Activated T-helper 9 cell treated with anti-CD3 and anti-CD28 coated beads, Interleukin-2, amount 50 U/mL, for 16 hours (primary cell): ENCODE results near the gene TDRD7.
"Not testable (repeated sequence)": the region's sequence is repeated elsewhere in the genome, so short reads cannot be mapped to it uniquely, and the experiment has no call there.

ENCODE experiments used
- DNase-seq: peaks from one replicate; pipeline ENCODE4 v3.0.0-alpha.2; 2020; ENCODE audit warnings: low read depth

The TDRD7 gene

DNA sequence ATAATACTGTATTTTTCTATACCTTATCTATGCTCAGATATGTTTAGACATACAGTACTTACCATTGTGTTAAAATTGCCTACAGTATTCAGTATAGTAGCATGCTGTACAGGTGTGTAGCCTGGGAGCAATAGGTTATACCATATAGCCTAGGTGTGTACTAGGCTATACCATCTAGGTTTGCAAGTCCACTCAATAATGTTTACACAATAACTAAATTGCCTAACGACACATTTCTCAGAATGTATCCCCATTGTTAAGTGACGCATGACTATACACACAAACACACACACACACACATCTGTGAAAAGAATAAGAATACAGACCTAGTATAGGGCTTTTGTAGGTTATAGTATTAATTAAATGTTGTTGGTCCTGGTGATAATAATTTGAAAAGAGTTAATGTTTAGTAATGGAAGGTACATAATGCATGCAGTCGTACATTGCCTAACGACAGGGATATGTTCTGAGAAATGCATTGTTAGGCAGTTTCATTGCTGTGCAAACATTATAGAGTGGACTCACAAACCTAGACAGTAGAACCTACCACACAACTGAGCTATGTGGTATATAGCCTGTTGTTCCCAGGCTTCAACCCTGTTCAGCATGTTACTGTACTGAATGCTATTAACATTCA lies 13.6 kb downstream of the TDRD7 start:
- no peak for DNase-seq

DNA sequence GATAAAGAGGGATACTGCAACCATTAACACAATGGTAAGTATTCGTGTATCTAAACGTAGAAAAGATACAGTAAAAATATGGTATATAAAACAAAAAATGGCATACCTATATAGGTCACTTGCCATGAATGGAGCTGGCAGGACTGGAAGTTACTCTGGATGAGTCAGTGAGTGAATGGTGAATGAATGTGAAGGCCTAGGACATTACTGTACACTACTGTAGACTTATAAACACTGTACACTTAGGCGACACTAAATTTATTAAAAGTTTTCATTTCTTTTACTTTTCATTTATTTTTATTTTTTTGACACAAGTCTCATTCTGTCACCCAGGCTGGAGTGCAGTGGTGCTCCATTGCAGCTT lies 14.1 kb downstream of the TDRD7 start:
- DNase-seq, result no peak

DNA sequence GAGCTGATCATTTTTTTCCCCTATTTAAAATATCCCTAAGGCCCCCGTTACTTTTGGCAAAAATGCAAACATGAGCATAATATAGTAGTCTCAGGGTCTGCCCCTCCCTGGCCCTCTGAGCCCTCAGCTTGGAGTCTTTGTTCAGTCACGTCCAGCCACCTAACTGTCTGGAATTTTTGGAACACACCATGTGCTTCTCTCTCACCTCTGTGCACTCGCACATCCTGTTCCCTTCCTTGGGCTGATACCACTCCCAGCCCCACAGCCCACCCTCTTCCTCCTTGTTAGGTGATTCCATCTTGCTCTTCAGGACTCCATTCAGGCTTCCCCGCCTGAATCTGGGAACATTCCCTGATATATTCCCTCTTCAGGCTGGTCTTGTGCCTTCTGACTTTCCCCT lies 16.0 kb downstream of the TDRD7 start:
- no peak for DNase-seq

DNA sequence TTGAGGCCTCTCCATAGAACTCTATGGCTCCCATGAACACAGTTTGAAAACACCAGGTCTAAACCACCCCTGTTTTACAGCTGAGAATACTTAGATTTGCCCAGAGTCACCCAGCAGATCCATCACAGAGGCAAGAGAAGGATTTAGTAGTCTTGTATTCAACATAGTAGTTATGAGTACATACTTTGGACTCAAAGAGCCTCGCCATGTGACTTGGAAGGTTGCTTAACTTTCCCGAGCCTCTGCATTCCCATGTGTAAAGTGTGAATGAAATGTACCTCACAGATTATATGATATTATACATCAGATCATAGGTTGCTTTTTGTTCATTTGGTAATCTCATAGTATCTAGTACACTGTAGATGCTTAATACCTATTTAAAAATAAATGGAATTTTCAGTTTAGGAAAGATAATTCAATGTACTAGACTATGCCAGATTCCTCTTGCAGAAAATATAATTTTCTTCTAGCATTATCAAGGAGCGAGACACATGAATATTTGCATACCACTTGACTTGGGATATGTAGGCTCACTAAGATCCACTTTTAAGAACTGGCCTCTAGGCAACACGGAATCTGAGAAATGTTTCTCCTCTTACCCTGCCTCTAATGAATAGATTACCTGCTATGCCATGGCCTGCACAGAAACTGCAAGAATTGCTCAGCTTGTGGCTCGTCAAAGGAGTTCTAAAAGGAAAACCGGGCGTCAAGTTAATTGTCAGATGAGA lies 18.6 kb downstream of the TDRD7 start:
- no peak for DNase-seq

DNA sequence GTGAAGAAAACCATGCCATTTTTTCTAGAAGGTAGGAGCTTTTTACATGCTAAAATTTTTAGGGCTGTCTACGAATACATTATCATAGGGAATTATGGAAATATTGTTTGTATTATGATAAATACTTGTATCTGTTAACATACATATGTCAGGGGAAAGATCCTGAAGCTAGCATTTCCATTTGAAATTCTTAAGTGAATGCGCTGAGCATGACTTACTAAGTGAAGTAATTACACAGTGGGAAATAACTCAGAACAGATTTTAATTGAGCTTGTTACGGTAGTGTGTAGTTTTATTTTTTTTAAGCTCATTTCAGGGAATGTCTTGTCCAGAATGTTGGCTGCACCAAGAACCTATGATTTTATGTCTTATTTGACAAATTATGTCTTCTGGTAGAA lies 19.1 kb downstream of the TDRD7 start:
- DNase-seq, result no peak

DNA sequence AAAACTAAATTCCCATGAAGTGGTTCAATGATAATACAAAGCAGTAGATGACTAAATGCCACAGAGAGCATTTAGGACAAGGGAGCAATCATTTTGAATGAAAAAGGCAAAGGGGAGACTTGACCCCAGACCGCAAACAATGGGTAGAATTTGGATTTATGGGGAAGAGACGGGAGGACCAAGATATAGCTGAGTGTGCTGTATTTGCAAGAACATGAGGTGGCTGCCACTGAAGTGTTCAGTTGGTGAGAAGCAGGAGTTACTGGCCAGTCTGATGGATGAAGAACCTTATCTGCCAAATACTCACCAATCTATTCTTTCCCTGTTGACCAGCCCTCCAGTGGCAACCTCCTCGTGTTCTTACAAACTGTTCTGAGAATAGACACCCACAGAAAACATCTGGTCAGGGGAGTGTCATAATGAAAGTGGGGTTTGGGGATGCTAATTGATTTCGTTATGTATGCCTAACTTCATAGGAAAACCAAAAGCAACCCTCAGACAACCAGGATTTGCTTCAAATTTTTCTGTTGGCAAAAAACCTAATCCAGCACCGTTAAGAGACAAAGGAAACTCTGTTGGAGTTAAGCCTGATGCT lies 19.8 kb downstream of the TDRD7 start:
- no peak for DNase-seq

DNA sequence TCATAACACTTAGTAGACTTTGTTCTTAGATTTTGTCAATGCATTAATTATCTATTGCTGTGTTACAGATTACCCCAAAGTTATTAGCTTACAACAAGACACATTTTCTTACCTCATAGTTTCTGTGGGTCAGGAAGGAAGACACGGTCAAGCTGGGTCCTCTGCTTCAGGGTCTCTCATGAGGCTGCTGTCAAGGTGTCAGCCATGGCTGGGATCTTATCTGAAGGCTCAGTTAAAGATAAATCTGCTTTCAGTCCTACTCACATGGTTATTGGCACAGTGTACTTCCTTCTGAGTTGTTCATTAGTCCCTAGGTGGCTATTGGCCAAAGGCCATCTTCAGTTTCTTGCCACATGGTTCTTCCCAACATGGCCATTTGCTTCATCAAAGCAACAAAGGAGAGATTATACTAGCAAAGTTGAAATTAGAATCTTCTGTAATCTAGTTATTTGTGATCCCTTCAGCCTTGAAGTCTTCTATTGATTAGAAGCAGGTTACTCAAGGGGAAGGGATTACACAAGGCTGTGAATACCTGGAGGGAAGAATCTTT lies 25.2 kb downstream of the TDRD7 start:
- DNase-seq, result no peak

DNA sequence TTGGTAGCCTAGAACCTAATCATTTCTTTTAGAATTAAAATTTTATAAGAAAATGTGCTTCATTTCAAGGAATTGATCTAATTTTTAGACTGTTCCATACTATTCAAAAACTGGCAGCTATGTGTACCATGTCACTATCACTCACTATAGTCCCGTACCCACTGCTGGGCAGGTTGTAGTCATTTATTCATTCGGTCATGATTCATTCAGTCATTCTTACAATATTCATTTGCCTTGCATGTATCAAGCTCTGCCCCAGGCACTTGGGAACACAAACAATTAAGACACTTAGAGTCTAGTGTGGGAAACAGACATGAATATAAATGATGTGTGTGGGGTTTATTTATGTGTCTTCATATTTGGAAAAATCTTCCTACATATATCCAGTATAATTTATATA lies 26.4 kb downstream of the TDRD7 start:
- DNase-seq, result no peak

DNA sequence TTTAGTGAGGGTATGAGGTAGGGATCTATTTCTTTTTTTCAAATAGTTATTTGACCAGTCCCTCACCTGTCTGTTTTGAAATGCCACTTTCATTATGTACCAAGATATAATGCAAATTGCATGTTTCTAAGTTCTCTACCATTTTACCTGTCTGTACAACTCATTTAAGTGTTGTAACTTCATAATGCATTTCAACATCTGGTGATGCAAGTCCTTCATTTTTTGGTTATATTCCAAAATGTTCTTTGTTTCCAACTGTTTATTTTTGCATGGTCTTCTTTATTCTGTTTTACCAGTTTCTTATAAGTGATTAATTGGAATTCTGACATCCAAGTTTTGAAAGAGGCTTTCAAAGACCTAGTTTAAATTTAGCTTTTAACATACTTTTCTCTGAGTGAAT lies 26.8 kb downstream of the TDRD7 start:
- DNase-seq, result no peak

DNA sequence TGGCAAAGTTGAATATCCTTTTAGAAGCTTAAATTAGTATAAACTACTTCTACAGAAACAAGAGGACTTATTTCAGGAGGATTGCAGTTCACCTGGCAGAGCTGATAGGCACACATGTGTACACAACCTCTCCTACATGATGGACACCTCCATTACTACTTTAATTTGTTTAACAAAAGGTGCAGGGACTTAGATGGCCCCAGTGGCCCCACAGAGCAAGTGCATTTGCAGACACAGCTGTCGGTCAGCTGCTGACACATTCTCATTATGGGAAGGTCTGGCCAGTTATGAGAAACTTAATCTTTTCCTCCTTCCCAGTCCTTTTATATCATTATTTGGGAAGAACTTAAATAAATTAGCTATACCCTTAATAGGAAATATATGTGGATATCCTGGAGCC lies 28.3 kb downstream of the TDRD7 start:
- no peak for DNase-seq

DNA sequence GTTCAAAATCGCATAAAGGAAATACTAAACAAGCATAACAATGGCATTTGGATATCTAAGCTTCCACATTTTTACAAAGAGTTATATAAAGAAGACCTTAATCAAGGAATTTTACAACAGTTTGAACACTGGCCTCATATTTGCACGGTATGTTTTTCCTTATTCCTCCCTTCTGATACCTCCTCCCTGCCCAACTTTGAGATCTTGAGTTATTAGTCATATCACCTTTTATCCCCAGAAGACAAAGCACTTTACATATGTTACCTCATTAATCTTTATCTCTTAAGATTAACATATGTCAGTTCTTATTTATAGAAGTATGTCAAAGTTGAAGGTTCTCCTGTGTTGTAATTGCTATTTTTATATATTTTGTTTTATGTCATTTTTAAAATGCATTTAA lies 29.8 kb downstream of the TDRD7 start:
- DNase-seq, result no peak

DNA sequence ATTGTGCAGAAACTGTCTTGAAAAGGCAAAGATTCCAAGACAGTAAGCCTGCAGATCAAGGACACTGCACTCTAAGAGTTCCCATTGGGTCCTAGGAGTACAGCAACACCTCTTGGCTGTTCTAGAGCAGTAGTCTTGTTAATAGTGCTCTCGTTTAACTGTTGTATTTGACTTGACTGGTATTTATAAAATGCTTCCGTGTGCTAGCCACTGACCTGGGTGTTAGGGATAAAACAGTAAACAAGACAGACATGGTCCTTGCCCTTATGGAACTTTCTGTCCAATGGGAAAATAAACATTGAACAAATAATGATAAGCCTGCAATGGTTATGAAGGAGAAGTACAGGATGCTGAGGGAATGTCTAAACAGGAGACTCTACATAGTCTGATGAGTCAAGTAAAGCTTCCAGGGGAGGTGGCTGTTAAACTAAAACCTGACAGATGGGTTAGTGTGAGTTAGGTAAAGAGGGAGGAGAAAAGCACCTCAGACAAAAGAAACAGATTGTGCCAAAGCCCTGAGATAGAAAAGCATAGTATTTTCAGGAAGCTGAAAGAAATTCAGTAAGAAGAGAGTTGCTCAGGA lies 33.3 kb downstream of the TDRD7 start:
- no peak for DNase-seq

DNA sequence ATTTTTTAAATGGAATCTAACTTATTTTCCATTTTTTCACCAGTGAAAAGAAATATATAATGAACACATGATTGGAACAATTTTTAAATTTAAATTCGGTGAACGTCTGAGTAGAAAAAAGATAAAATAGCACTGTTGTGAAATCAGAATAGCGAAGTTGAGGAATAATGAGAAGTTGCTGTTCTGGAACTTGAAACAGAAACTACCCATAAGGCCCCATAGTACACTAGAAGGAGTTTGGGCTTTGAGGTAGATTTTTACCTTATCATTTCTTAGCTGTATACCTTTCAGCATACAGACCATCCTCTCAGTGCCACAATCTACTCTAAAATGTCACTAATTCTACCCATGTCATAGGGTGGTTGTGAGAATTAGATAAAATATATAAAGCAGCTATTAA lies 35.1 kb downstream of the TDRD7 start:
- no peak for DNase-seq

DNA sequence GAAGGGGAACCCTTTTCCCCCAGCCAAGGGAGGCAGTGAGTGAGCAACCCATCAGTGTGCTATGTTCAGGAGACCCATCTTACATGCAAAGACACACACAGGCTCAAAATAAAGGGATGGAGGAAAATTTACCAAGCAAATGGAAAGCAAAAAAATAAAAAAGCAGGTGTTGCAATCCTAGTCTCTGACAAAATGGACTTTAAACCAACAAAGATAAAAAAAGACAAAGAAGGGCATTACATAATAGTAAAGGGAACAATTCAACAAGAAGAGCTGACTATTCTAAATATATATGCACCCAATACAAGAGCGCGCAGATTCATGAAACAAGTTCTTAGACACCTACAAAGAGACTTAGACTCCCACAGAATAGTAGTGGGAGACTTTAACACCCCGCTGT lies 41.7 kb downstream of the TDRD7 start:
- not testable (repeated sequence) for DNase-seq

DNA sequence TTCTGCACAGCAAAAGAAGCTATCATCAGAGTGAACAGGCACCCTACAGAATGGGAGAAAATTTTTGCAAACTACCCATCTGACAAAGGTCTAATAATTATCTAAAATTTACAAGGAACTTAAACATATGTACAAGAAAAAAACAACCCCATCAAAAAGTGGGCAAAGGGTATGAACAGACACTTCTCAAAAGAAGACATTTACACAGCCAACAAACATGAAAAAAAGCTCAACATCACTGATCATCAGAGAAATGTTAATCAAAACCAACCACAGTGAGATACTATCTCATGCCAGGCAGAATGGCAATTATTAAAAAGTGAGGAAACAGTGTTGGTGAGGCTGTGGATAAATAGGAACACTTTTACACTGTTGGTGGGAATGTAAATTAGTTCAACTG lies 44.9 kb downstream of the TDRD7 start:
- DNase-seq, result not testable (repeated sequence)

DNA sequence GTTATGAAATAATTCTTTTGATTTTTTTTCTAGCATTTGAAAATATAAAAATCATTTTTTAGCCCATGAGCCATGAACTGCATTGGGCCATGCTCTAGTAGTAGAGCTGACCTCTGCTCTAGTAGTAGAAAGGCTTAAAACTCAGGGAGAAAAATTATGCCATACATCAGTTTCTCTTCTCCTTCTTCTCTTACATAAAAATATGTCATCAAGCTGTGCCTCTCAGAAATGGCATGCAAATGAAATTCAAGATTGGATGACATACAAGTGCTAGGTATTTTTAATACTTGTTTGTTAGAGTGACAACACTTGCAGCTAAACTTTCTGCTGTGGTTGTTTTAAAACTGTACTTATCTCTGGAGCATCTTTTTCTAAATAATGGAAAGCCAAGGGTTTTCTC lies 47.4 kb downstream of the TDRD7 start:
- DNase-seq, result no peak

DNA sequence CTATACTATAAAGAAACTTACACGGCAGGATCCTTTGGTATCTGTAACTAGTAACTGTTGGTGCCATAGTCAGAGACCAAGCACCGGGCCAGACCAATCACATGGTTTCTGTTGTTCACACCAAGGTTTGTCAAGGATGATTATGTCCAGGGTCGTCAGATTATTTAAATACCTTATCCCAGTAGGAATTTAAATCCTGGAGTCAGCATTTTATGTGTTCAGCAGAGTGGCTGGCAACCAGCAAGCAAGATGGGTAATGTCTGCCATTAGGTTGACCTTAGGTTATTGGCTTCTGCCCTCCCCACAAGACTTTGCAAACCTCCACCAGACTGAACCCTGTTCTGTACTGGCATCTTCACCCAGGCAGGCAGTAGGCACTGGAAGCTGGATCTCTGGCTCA lies 50.3 kb downstream of the TDRD7 start:
- no peak for DNase-seq

DNA sequence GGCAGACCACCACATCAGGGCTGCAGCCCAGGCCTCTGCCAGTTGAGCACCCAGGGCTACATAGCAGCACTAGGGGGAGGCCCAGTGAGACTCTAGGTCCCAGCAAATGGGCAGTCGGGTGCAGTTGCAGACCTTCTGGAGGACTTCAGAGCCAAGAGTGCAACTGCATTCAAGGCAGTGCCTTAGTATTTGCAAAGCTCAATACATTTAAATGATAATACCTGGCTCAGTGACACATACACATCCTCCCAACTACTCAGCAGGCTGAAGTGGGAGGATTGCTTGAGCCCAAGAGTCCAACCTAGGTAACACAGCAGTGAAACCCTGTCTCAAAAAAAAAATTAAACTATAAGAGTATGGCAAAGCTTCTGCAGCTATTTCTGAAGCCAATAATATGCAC lies 51.0 kb downstream of the TDRD7 start:
- no peak for DNase-seq

DNA sequence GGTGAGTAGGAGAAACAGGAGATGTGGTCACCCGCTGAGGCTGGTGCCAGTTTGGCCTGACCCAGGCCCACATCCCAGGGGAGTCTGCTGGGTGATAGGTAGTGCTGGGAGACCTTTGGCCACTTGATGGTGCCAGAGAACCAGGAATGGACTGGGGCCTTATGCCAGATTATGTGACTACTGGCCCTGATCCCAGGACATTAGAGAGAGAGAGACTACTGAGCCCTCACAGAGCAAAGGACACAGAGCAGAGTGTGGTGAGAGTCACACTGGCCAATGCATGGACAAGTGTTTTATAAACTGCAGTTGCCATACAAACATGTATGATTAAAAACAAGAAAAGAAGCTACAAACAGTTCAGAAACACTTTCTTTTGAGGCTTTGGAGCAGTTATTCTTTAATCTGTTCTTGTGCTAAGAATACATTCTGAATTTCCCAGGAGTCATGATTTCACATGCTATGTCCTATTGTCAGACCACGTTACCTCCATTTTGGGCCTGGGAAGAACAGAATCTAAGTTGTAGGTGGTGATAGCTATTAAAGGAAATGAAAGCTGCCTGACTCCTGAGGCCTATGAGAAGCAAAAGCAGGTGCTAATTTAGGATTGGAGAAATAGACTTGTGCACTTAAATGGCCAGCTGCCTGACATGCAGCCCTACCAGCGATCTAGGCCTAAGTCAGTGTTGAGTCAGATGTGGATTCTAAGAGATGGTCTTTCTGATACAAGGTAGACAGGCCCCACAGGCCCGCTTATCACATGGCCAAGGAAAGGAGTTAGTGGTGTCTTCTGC lies 57.0 kb downstream of the TDRD7 start:
- DNase-seq, result peak; percentile 0

DNA sequence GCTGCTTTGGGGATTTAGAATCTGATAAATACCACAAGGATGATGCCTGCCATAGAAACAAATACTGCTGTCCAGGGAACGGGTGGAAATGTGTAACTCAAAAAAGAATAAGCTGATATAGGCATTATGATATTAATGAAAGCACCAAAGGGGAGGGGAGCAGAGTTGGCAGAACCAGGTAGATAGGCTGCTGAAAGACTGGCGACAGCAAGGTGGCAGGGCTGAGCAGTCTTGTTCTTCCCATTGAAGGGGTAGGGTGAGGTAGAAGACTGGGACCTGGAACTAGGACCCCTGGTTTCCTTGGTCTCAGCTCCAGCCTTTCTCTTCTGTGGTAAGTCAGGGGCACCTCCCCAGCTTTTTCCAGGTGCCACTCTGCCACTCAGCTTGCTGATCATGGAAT lies 58.2 kb downstream of the TDRD7 start:
- no peak for DNase-seq

DNA sequence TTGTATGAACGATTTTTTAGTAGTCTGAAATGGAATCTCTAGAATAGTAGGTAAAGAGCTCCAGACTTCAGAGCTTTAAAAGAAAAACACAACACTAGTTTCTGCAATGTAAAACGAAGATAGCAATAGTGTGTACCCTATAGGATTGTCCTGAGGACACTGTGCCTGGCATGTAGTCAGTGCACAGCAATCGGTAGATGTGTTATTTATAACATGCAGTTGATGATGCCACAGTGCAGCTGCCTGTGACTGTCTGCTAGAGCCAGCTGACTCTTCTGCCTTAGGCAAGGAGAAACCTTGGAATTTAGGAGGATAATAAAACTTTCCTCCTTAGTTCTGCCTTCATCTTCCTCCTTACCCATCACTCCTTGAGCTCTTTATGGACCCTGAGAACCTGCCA lies 61.8 kb downstream of the TDRD7 start:
- DNase-seq, result no peak

DNA sequence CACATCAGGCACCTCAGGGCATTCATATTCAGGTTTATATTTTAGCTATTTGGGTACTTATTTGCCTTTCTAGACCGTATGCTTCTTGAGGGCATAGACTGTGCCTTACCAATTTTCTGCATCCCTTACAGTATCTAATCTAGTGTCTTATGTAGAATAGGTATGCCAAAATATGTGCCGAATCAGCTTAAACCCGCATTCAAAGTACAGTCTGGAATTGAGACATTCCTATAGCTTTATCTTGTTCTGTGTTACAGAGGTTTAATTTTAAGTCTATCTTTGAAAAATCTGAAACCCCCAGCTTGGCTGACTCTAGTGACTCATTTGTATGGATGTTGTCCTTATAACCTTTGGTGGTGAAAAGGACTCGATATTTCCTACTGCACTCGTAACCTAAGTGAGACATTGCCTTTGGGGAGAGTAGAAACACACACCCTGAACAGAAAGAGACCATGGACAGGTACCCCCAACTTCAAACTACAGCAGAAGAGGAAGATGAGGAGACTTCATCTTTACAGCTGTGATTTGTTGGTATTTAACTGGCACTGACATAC lies 62.6 kb downstream of the TDRD7 start:
- DNase-seq, result no peak
